Neutrophil (primary cell): ENCODE measurements around the gene DRD5.

Source experiments
- H3K27ac ChIP-seq: fragments of 200-600 bp; sonication (generic); 2 replicates; pipeline ENCODE4 v1.5.1; 2016; ENCODE audit warnings: mild to moderate bottlenecking, moderate library complexity
- H3K27me3 ChIP-seq: fragments of 200-600 bp; sonication (generic); 2 replicates; pipeline ENCODE4 v1.6.0; 2016; ENCODE audit warnings: mild to moderate bottlenecking
- H3K36me3 ChIP-seq: fragments of 200-600 bp; sonication (generic); 2 replicates; pipeline ENCODE4 v1.5.1; 2017
- H3K4me1 ChIP-seq, 2 experiments: fragments of 200-600 bp in 1 of 2; sonication (generic) in 1 of 2; 1 replicate in 1 of 2; 2 replicates in 1 of 2; pipeline versions ENCODE4 v1.5.1 to v1.6.1; 2013 to 2016; ENCODE audit warnings: low read depth in 1 of 2, low read length in 1 of 2, mild to moderate bottlenecking in 1 of 2, moderate library complexity in 1 of 2; ENCODE audit not compliant: control insufficient read depth in 1 of 2, insufficient read depth in 1 of 2
- H3K4me3 ChIP-seq, 2 experiments: fragments of 200-600 bp in 1 of 2; sonication (generic) in 1 of 2; 1 replicate in 1 of 2; 2 replicates in 1 of 2; pipeline ENCODE4 v1.5.1; 2013 to 2016; ENCODE audit warnings: low read depth in 1 of 2, low read length in 1 of 2, mild to moderate bottlenecking in 1 of 2, moderate library complexity in 1 of 2
- H3K9me3 ChIP-seq: fragments of 200-600 bp; sonication (generic); 2 replicates; pipeline ENCODE4 v1.5.1; 2016
- CTCF ChIP-seq: fragments of 200-600 bp; sonication (generic); IDR thresholded peaks from 2 replicates; pipeline ENCODE4 v1.5.1; 2016; ENCODE audit warnings: antibody characterized with exemption

DRD5 gene

GRCh38 chr4:9762823-9763475 is 18.5 kb upstream of the DRD5 start:
- no peak for TF ChIP-seq CTCF
- Histone ChIP-seq H3K27ac (no peak overlapping the region), H3K9me3 (no peaks in the 10 kb centered on the region), H3K27me3 (peaks cover 18% of the 10 kb centered on the region), H3K36me3 (no peaks in the 10 kb centered on the region), H3K4me1 (peaks cover 7 to 10% of the 10 kb centered on the region in 2 experiments), H3K4me3 (no peak overlapping the region)

GRCh38 chr4:9764155-9764696 is 17.2 kb upstream of the DRD5 start:
- Histone ChIP-seq H3K27ac (no peak overlapping the region), H3K4me3 (no peak overlapping the region), H3K9me3 (no peaks in the 10 kb centered on the region), H3K36me3 (no peaks in the 10 kb centered on the region), H3K27me3 (peaks cover 5% of the 10 kb centered on the region), H3K4me1 (peaks cover 7 to 21% of the 10 kb centered on the region in 2 experiments)
- no peak for TF ChIP-seq CTCF

- TF ChIP-seq CTCF: no peak
- H3K27me3 ChIP-seq: no peaks in the 10 kb centered on the region
- H3K27ac ChIP-seq: no peak overlapping the region
- peaks cover 7 to 29% of the 10 kb centered on the region in 2 experiments for H3K4me1 ChIP-seq
- no peaks in the 10 kb centered on the region for H3K9me3 ChIP-seq
- no peaks in the 10 kb centered on the region for H3K36me3 ChIP-seq
- H3K4me3 ChIP-seq: no peak overlapping the region
Observed at GRCh38 chr4:9765091-9765490, 16.3 kb upstream of the DRD5 start.

GRCh38 chr4:9769321-9769720 is 12.1 kb upstream of the DRD5 start:
- no peaks in the 10 kb centered on the region for H3K9me3 ChIP-seq
- peaks cover 18 to 47% of the 10 kb centered on the region in 2 experiments for H3K4me1 ChIP-seq
- H3K36me3 ChIP-seq: no peaks in the 10 kb centered on the region
- no peak overlapping the region for H3K27ac ChIP-seq
- TF ChIP-seq CTCF: no peak
- H3K4me3 ChIP-seq: no peak overlapping the region
- peaks cover 17% of the 10 kb centered on the region for H3K27me3 ChIP-seq

GRCh38 chr4:9771034-9771433 is 10.4 kb upstream of the DRD5 start:
- TF ChIP-seq CTCF: no peak
- no peak overlapping the region for H3K27ac ChIP-seq
- H3K4me3 ChIP-seq: no peak overlapping the region

More at GRCh38 chr4:9771034-9771433, 10.4 kb upstream of the DRD5 start:
- Histone ChIP-seq H3K36me3 (no peaks in the 10 kb centered on the region), H3K9me3 (no peaks in the 10 kb centered on the region), H3K27me3 (peaks cover 25% of the 10 kb centered on the region), H3K4me1 (peaks cover 11 to 37% of the 10 kb centered on the region in 2 experiments)
